Activated CD4-positive, alpha-beta T cell treated with anti-CD3 and anti-CD28 coated beads, Interleukin-2, amount 10 ng/mL, durations not matched to agents 24 days and 14 days (primary cell): ENCODE results near the gene LRRC56. TPM values are rescaled to one million over a fixed set of nuclear protein-coding genes. Genes with fewer than 3 reads are reported as not detected.

Source experiments
- DNase-seq: peaks from one replicate; pipeline ENCODE4 v3.0.0; 2022
- H3K27ac Mint-ChIP-seq: one replicate; pipeline ENCODE4 v1.8.0; 2022; ENCODE audit warnings: mild to moderate bottlenecking, mixed read lengths
- H3K27me3 Mint-ChIP-seq: one replicate; pipeline ENCODE4 v1.8.0; 2022; ENCODE audit warnings: mixed read lengths
- H3K36me3 Mint-ChIP-seq: one replicate; pipeline ENCODE4 v1.8.0; 2022; ENCODE audit warnings: low read depth, mild to moderate bottlenecking, mixed read lengths
- H3K4me1 Mint-ChIP-seq: one replicate; pipeline ENCODE4 v1.8.0; 2021; ENCODE audit warnings: mixed read lengths
- H3K4me3 Mint-ChIP-seq: one replicate; pipeline ENCODE4 v1.8.0; 2022; ENCODE audit warnings: mild to moderate bottlenecking, moderate library complexity, mixed read lengths
- H3K9me3 Mint-ChIP-seq: one replicate; pipeline ENCODE4 v1.8.0; 2021; ENCODE audit warnings: mixed read lengths
- intact Hi-C: fragments of 100-400 bp; cut with micrococcal nuclease; formaldehyde crosslinking; loops from one replicate; pipeline ENCODE4 v1.15.1; 2023
- total RNA-seq: library from RNA; stranded (reverse); gene quantifications from 2 replicates; pipeline ENCODE4 v1.2.3, GENCODE V29; 2022

The LRRC56 gene
- total RNA-seq, 1 donor from 2014 or later, result 2.1 TPM

DNA sequence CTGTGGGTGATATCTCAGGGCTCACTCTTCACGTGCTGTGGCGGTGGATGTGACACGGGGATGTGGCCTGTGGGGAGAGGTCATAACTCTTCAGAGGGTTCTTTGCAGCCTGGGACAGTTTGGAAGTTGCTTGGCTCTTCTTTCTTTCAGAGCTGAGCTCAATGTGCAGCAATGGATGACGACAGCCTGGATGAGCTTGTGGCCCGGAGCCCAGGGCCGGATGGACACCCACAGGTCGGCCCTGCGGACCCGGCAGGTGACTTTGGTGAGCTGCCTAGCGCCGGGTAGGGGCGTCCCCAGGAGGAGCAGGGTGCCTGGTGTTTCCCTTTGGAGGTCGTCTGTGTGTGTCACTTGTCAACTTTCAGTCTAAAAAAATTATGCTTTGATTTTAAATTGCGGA lies 44.0 kb downstream of the LRRC56 start:
- no peaks in the 10 kb centered on the region for H3K27me3 Mint-ChIP-seq
- peaks cover 25% of the 10 kb centered on the region for H3K36me3 Mint-ChIP-seq
- no peaks in the 10 kb centered on the region for H3K9me3 Mint-ChIP-seq
- intact Hi-C loops, result no loop called here
- H3K4me3 Mint-ChIP-seq, result no peak overlapping the region
- peaks cover 26% of the 10 kb centered on the region for H3K4me1 Mint-ChIP-seq
- no peak overlapping the region for H3K27ac Mint-ChIP-seq
- DNase-seq, result no peak

DNA sequence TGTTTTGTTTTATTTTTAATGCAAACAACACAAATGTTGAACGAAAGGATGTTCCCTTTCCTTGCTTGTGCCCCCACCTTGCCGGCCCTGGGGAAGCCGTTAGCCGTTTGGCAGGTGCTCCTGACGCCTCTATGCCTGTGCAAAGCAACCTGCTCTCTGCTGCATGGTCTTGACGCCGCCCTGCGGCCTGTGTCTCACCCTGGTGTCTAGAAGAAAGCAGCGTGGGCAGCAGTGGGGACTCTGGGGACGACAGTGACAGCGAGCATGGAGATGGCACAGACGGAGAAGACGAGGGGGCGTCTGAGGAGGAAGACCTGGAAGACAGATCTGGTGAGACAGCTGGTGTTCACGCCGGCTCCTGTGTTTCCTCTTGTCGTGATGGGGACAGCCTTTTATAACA lies 44.4 kb downstream of the LRRC56 start:
- intact Hi-C loops, result no loop called here
- peaks cover 29% of the 10 kb centered on the region for H3K4me1 Mint-ChIP-seq
- H3K27me3 Mint-ChIP-seq, result no peaks in the 10 kb centered on the region
- H3K9me3 Mint-ChIP-seq, result no peaks in the 10 kb centered on the region
- H3K36me3 Mint-ChIP-seq, result peaks cover 27% of the 10 kb centered on the region
- H3K27ac Mint-ChIP-seq, result no peak overlapping the region
- no peak for DNase-seq
- no peak overlapping the region for H3K4me3 Mint-ChIP-seq

DNA sequence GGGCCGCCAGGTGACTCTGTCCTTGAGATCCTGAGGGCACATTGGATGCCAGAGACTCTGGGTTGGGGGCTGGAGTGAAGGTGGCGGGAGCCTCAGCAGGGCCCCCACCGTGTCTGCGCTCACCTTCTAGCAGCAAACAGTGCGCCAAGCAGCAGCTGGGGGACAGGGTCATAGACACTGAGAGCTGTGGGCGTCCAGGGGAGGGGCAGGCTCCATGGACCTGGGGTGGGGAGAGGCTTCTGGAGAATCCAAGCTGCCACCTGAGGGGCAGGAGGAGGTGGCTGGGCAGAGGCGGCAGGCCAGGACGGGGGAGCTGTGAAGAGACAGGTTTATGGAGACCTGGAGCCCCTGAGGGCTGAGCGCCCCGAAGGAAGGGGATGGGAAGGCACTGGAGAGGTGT lies 47.0 kb downstream of the LRRC56 start:
- Mint-ChIP-seq H3K4me3 (no peak overlapping the region), H3K27ac (no peak overlapping the region), H3K4me1 (peaks cover 31% of the 10 kb centered on the region), H3K9me3 (no peaks in the 10 kb centered on the region), H3K27me3 (no peaks in the 10 kb centered on the region), H3K36me3 (peaks cover 38% of the 10 kb centered on the region)
- intact Hi-C loops, result no loop called here
- no peak for DNase-seq

DNA sequence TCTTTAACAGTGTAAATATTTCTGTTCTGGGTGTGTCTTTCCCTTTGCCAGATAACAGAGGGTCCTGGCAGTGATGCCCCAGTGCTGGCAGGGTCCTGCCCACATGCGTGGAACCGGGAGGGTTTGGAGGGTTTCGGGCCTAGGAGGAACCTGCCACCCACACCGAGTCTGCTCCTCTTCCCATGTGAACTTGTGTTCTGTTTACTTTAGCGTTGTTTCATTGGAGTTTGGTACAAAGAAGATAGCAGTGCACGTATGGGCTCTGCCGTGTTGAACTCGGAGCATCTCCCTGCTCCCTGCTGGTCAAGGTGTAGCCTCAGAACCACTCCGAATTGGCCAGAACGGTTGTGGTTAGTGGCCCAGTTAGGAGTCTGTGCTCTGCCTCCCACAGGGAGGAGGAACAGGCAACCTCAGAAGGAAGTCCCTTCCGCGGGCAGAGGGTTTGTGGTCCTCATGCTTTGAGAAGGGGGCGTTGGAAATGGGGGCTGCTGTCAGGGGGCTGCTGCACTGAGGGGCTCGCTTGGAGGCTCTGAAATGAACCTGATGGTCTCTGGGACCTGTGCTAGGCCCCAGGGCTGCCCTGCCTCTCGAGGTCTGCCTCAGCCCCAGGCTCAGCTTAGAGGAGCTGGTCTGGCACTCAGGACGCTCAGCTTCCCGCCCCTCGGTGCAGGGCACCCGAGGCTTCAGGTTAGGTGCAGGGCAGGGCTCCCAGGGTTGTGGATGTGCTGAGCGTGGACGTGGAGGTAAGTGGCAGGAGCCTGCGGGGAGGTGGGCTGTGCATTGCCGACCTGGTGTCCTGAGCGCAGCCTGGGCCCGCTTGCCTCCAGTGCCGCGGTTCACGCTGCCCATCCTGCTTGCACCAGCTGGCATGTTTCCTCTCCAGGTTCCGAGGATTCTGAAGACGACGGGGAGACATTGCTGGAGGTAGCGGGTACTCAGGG lies 49.3 kb downstream of the LRRC56 start:
- intact Hi-C loops, result no loop called here
- Mint-ChIP-seq H3K36me3 (peaks cover 51% of the 10 kb centered on the region), H3K4me1 (peaks cover 26% of the 10 kb centered on the region), H3K27me3 (no peaks in the 10 kb centered on the region), H3K9me3 (no peaks in the 10 kb centered on the region), H3K27ac (peak overlapping the region; percentile 97), H3K4me3 (no peak overlapping the region)
- DNase-seq, result no peak

DNA sequence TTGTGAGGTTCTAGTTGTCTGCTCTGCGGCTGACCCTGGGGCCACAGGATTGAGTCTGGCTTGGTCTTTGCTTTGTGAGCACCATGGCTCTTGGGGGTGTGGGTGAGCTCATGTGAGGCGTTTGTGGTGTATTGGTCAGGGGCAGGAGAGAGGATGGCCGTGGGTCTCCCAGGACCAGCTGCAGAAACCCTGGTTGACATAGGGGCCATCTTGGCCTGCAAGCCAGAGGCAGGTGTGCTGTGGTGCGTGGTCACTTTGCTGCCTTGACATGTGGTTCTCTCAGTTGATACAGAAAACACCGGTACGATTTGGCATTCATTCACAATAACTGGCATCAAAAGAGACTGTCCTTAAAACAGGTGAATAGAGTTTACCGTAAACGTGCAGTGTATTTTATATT lies 50.2 kb downstream of the LRRC56 start:
- intact Hi-C loops, result no loop called here
- peak overlapping the region; percentile 97 for H3K27ac Mint-ChIP-seq
- no peaks in the 10 kb centered on the region for H3K27me3 Mint-ChIP-seq
- H3K36me3 Mint-ChIP-seq, result peaks cover 53% of the 10 kb centered on the region
- H3K4me3 Mint-ChIP-seq, result peak overlapping the region; percentile 81
- H3K4me1 Mint-ChIP-seq, result peaks cover 26% of the 10 kb centered on the region
- DNase-seq, result peak; percentile 72
- no peaks in the 10 kb centered on the region for H3K9me3 Mint-ChIP-seq

DNA sequence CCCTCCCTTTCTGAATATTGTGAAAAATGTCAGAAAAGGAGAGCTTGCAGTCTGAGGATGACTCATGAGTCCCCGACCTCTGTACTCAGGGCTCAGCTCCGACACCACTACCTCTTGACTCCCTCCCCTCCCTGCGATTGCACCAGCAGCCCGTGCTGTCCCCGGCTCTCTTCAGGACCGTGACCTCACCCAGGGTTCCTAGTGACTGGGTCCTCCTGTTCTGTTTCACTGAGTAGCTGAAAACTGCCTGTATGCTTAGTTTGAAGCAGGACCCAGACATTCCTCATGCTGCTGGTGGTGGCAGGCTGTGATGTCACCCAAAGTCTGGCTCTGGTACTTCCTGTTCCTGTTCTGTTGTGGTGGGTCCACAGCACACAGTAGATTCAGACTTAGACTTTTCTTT lies 50.7 kb downstream of the LRRC56 start:
- H3K9me3 Mint-ChIP-seq, result no peaks in the 10 kb centered on the region
- DNase-seq, result peak; percentile 88
- H3K4me1 Mint-ChIP-seq, result peaks cover 26% of the 10 kb centered on the region
- H3K4me3 Mint-ChIP-seq, result peak overlapping the region; percentile 81
- intact Hi-C loops, result loop anchor here (1.0 kb wide), 1 partner anchor 12 kb away; the partner anchor contains the start of gene PHRF1
- no peaks in the 10 kb centered on the region for H3K27me3 Mint-ChIP-seq
- H3K36me3 Mint-ChIP-seq, result peaks cover 52% of the 10 kb centered on the region
- peak overlapping the region; percentile 97 for H3K27ac Mint-ChIP-seq

DNA sequence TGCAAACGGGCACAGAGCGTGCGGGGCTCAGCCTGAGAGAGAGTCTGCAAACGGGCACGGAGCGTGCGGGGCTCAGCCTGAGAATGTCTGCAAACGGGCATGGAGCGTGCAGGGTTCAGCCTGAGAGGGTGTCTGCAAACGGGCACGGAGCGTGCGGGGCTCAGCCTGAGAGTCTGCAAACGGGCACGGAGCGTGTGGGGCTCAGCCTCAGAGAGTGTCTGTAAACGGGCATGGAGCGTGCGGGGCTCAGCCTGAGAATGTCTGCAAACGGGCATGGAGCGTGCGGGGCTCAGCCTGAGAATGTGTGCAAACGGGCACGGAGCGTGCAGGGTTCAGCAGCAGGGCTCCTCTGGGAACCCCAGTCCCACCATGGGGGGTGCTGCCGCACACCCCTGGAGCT lies 52.5 kb downstream of the LRRC56 start:
- Mint-ChIP-seq H3K36me3 (peaks cover 60% of the 10 kb centered on the region), H3K27me3 (no peaks in the 10 kb centered on the region), H3K4me3 (no peak overlapping the region), H3K27ac (no peak overlapping the region), H3K4me1 (peaks cover 28% of the 10 kb centered on the region), H3K9me3 (no peaks in the 10 kb centered on the region)
- DNase-seq, result no peak
- intact Hi-C loops, result no loop called here

DNA sequence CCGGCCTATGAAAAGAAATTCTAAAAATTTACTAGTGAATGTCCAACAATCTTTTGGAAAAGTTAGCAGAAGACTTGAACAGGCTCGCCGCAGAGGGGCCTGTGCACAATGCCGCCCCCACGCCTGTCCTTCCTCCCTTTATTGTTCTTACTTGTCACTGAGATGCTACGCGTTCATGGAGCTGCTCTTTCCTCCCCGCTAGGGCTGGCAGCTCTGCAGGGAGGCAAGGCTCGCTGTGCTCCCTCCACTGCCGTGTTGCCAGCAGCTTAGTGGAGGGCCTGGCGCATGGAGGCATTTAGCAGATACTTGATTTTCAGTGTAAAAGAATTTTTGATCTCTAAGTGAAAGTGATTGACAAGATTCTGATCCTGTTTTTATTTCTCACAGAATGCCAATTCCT lies 53.7 kb downstream of the LRRC56 start:
- H3K4me1 Mint-ChIP-seq, result peaks cover 29% of the 10 kb centered on the region
- H3K36me3 Mint-ChIP-seq, result peaks cover 69% of the 10 kb centered on the region
- no peak overlapping the region for H3K4me3 Mint-ChIP-seq
- H3K27me3 Mint-ChIP-seq, result no peaks in the 10 kb centered on the region
- intact Hi-C loops, result no loop called here
- no peaks in the 10 kb centered on the region for H3K9me3 Mint-ChIP-seq
- no peak for DNase-seq
- peak overlapping the region; percentile 15 for H3K27ac Mint-ChIP-seq

DNA sequence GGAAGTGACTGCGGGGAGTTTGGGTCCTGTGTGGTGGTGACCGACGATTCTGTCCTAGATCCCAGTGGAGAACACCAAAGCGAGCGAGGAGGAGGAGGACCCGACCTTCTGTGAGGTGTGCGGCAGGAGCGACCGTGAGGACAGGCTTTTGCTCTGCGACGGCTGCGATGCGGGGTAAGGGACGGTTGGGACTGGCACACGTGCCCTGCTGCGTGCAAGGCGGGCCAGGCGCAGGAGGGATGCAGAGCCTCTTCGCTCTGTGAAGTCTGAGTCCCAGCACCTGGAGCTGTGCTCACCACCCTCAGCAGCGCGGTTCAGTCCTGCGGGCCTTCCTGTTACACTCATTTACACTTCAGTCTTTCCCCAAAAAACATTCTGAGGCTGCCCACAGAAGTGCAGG lies 55.2 kb downstream of the LRRC56 start:
- H3K9me3 Mint-ChIP-seq, result no peaks in the 10 kb centered on the region
- intact Hi-C loops, result no loop called here
- no peaks in the 10 kb centered on the region for H3K27me3 Mint-ChIP-seq
- peaks cover 72% of the 10 kb centered on the region for H3K36me3 Mint-ChIP-seq
- no peak overlapping the region for H3K4me3 Mint-ChIP-seq
- DNase-seq, result no peak
- H3K27ac Mint-ChIP-seq, result no peak overlapping the region
- H3K4me1 Mint-ChIP-seq, result peaks cover 27% of the 10 kb centered on the region

DNA sequence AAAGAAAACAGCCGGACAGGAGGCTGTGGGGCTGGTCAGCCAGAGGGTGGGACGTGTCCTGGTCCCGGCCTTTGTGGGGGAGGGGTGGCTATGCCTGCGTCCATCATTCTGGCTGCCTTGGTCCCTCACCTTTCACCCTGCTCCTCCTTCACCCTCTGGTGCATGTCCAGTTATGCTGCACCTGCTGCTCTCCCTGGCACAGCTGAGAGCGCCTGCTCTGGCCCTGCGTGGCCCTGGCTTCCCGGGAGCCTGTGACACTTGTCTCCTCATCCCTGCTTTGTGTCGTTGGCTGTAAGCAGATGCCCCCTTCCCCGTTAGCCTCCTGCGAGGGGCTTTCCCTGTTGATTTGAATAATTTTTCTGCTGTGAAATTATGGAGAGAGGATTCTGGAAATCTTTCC lies 55.6 kb downstream of the LRRC56 start:
- Mint-ChIP-seq H3K27me3 (no peaks in the 10 kb centered on the region), H3K27ac (no peak overlapping the region), H3K4me3 (no peak overlapping the region), H3K9me3 (no peaks in the 10 kb centered on the region), H3K4me1 (peaks cover 23% of the 10 kb centered on the region), H3K36me3 (peaks cover 70% of the 10 kb centered on the region)
- intact Hi-C loops, result no loop called here
- DNase-seq, result no peak

DNA sequence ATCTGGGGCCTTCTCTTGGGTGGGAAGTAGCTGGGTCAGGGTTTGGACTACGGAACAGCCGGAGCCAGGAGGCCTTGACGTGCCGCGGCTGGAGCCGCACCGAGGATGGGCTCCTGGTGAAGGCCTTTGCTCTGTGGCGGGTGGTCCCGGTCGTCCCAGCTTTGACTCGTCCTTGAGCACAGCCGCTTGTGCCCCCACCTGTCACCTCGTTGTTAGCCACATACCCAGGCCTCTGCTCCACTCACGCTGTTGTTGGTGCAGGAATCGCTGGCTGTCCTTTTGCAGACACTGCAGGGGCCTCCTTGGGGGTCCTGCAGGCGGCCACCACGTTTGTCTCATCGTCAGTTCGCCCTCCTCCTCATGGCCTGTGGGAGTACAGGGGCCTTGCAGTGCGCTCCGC lies 56.0 kb downstream of the LRRC56 start:
- Mint-ChIP-seq H3K9me3 (no peaks in the 10 kb centered on the region), H3K4me3 (no peak overlapping the region), H3K27me3 (no peaks in the 10 kb centered on the region), H3K27ac (no peak overlapping the region), H3K4me1 (peaks cover 19% of the 10 kb centered on the region), H3K36me3 (peaks cover 68% of the 10 kb centered on the region)
- intact Hi-C loops, result no loop called here
- DNase-seq, result no peak

DNA sequence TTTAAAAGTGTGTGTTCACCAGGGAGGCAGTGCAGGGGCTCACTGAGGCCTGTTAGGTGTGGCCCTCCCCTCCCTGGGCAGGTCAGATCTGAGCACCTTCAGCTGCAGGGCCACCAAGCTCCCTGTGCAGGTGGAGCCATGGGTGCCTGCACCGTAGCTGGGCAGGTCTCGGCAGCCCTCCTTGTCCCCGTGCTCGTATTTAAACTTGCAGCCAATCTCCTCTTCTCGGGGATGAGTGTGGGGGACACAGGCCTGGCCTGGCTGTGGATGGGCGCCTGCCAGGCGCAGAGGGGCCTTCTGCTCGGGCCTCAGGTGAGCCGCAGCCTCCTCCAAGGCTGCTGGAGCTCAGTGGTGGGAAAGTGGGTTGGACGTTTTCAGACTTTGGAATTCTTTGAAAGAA lies 58.1 kb downstream of the LRRC56 start:
- Mint-ChIP-seq H3K27ac (no peak overlapping the region), H3K27me3 (no peaks in the 10 kb centered on the region), H3K9me3 (no peaks in the 10 kb centered on the region), H3K36me3 (peaks cover 64% of the 10 kb centered on the region), H3K4me1 (peaks cover 12% of the 10 kb centered on the region), H3K4me3 (no peak overlapping the region)
- DNase-seq, result no peak
- intact Hi-C loops, result no loop called here

DNA sequence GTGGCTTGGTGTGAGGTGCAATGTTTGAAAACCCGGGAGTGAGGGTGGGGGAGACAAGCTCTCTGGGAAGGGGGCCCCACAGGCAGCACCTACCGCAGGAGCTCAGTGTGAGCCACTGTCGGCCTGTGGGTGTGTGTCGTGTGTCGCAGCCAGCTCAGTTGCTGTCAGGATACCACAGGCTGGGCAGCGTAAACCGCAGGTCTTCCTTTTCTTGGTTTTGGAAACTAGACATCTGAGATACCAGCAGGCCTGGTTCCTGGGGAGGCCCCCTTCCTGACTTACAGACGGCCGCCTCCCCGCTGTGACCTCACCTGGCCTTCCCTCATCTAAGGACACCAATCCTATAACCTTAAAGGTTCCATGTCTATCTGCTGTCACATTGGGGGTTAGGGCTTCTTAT lies 59.0 kb downstream of the LRRC56 start:
- Mint-ChIP-seq H3K27me3 (no peaks in the 10 kb centered on the region), H3K4me1 (peaks cover 12% of the 10 kb centered on the region), H3K36me3 (peaks cover 60% of the 10 kb centered on the region), H3K27ac (peak overlapping the region; percentile 11), H3K9me3 (no peaks in the 10 kb centered on the region), H3K4me3 (no peak overlapping the region)
- DNase-seq, result no peak
- intact Hi-C loops, result no loop called here

DNA sequence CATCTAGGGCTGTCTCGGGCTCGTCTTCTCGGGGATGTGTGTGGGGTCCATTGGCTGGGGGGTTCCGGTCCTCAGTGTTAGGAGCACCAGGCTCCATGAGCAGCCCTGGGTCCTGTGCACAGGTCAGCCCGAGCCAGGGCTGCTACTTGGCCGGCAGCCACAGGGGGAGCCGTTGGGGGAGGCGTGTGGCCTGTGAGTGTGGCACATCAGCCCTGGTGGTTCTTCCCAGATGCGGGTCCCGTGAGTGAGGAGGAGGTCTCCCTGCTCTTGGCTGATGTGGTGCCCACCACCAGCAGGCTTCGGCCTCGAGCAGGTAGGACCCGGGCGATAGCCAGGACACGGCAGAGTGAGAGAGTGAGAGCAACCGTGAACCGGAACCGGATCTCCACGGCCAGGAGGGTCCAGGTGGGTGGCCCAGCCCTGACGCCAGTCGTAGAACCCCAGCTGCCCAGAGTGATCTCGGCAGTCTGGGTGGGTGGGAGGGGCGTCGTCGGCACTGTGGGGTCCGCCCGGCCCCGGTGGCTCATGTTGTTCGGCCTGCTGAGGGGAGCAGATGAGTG lies 59.9 kb downstream of the LRRC56 start:
- Mint-ChIP-seq H3K9me3 (no peaks in the 10 kb centered on the region), H3K4me3 (no peak overlapping the region), H3K27ac (peak overlapping the region; percentile 43), H3K27me3 (no peaks in the 10 kb centered on the region), H3K36me3 (peaks cover 62% of the 10 kb centered on the region), H3K4me1 (peaks cover 12% of the 10 kb centered on the region)
- intact Hi-C loops, result no loop called here
- no peak for DNase-seq
